ENCODE measurements around the gene TES.

TES gene

GRCh38 chr7:116252249-116252648, 41.9 kb downstream of the TES start:
- DNase-seq (ENCODE audit: low spot score): no peak
- in situ Hi-C loops (cut with MboI; ENCODE audit: low pct_unique_long_range_greater_than_20kb, low sequenced_read_pairs, unreplicated experiment): loop anchor here (25.0 kb wide), 1 partner anchor 560 kb away; no protein-coding TSS in a partner anchor
- no peak for TF ChIP-seq CTCF (IDR thresholded peaks at IDR 0.05; ENCODE audit: extremely low read depth, insufficient read depth, missing control alignments)

- no peak for DNase-seq (ENCODE audit: low spot score)
- in situ Hi-C loops (cut with MboI; ENCODE audit: low pct_unique_long_range_greater_than_20kb, low sequenced_read_pairs, unreplicated experiment): loop anchor here (25.0 kb wide), 1 partner anchor 555 kb away; no protein-coding TSS in a partner anchor
- no peak for TF ChIP-seq CTCF (IDR thresholded peaks at IDR 0.05; ENCODE audit: extremely low read depth, insufficient read depth, missing control alignments)
Observed at GRCh38 chr7:116257156-116257555, 46.8 kb downstream of the TES start.

GRCh38 chr7:116258734-116259133, 48.4 kb downstream of the TES start:
- peak; percentile 24 for DNase-seq (ENCODE audit: low spot score)
- in situ Hi-C loops (cut with MboI; ENCODE audit: low pct_unique_long_range_greater_than_20kb, low sequenced_read_pairs, unreplicated experiment): loop anchor here (25.0 kb wide), 1 partner anchor 554 kb away; no protein-coding TSS in a partner anchor
- peak; percentile 73 for TF ChIP-seq CTCF (IDR thresholded peaks at IDR 0.05; ENCODE audit: extremely low read depth, insufficient read depth, missing control alignments)

- DNase-seq (ENCODE audit: low spot score): no peak
- in situ Hi-C loops (cut with MboI; ENCODE audit: low pct_unique_long_range_greater_than_20kb, low sequenced_read_pairs, unreplicated experiment): loop anchor here (25.0 kb wide), 1 partner anchor 553 kb away; no protein-coding TSS in a partner anchor
- no peak for TF ChIP-seq CTCF (IDR thresholded peaks at IDR 0.05; ENCODE audit: extremely low read depth, insufficient read depth, missing control alignments)
Observed at GRCh38 chr7:116259156-116259870, 49.0 kb downstream of the TES start.

GRCh38 chr7:116259871-116260440, 49.6 kb downstream of the TES start:
- no peak for DNase-seq (ENCODE audit: low spot score)
- in situ Hi-C loops (cut with MboI; ENCODE audit: low pct_unique_long_range_greater_than_20kb, low sequenced_read_pairs, unreplicated experiment): loop anchor here (10.0 to 25.0 kb wide), 2 partner anchors 335 to 552 kb away; no protein-coding TSS in a partner anchor
- no peak for TF ChIP-seq CTCF (IDR thresholded peaks at IDR 0.05; ENCODE audit: extremely low read depth, insufficient read depth, missing control alignments)

- no peak for DNase-seq (ENCODE audit: low spot score)
- in situ Hi-C loops (cut with MboI; ENCODE audit: low pct_unique_long_range_greater_than_20kb, low sequenced_read_pairs, unreplicated experiment): loop anchor here (10.0 to 25.0 kb wide), 2 partner anchors 333 to 550 kb away; no protein-coding TSS in a partner anchor
Observed at GRCh38 chr7:116261904-116262303, 51.6 kb downstream of the TES start.

More at GRCh38 chr7:116261904-116262303, 51.6 kb downstream of the TES start:
- TF ChIP-seq CTCF (IDR thresholded peaks at IDR 0.05; ENCODE audit: extremely low read depth, insufficient read depth, missing control alignments): no peak
